Measurements from ENCODE around the gene NARF.
A peak's percentile ranks its signal among the peaks of the same experiment; 100 is the strongest.

The NARF gene

DNA sequence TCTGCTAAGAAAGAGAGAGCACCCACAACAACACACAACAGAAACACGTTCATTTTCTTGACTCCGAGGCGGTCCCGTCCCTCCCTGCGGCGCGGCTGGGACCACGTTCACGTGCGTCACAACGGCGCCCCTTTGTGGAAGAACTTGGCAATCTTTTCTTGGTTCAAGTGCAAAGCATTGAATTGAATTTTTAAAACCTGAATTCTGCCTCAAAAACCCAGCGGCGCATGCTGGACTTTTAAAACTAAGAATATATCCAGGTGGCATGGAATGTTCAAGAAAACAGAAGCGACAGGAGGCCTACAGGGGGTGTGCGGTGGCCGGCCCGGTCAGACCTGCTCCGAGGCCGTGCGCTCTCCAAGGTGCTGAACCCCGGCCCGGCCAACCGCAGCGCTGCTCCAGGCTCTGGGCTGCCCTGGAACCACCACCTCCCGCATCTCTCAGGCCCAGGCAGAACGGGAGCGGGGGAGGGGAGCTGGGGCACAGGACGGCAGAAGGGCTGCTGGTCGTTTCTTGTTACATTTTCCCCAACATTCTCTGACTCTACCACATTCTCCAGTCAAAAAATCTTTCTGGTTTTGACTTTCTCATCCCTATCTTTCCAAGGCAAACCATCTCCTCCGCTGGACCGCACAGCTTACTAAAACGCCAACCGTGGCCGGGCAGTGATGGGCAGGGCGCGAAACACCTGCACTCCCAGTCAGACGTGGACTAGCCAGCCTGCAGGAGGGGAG, 43.8 kb upstream of the NARF start:
- TF ChIP-seq, protein P1, sequence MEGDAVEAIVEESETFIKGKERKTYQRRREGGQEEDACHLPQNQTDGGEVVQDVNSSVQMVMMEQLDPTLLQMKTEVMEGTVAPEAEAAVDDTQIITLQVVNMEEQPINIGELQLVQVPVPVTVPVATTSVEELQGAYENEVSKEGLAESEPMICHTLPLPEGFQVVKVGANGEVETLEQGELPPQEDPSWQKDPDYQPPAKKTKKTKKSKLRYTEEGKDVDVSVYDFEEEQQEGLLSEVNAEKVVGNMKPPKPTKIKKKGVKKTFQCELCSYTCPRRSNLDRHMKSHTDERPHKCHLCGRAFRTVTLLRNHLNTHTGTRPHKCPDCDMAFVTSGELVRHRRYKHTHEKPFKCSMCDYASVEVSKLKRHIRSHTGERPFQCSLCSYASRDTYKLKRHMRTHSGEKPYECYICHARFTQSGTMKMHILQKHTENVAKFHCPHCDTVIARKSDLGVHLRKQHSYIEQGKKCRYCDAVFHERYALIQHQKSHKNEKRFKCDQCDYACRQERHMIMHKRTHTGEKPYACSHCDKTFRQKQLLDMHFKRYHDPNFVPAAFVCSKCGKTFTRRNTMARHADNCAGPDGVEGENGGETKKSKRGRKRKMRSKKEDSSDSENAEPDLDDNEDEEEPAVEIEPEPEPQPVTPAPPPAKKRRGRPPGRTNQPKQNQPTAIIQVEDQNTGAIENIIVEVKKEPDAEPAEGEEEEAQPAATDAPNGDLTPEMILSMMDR (conservative IDR thresholded peaks at IDR 0.05; ENCODE audit: control insufficient read depth, insufficient read depth, low read depth, low read length), result peak; percentile 66
- no peak overlapping the region for H3K4me3 ChIP-seq (ENCODE audit: control insufficient read depth, low read depth, low read length)
- DNase-seq (ENCODE audit: low read depth), result peak; percentile 73

GRCh38 chr17:82415336-82415735, 43.2 kb upstream of the NARF start:
- DNase-seq (ENCODE audit: low read depth), result no peak
- TF ChIP-seq, protein P1 (conservative IDR thresholded peaks at IDR 0.05; ENCODE audit: control insufficient read depth, insufficient read depth, low read depth, low read length), result no peak
- no peak overlapping the region for H3K4me3 ChIP-seq (ENCODE audit: control insufficient read depth, low read depth, low read length)

GRCh38 chr17:82415786-82416185, 42.8 kb upstream of the NARF start:
- no peak for DNase-seq (ENCODE audit: low read depth)
- TF ChIP-seq, protein P1 (conservative IDR thresholded peaks at IDR 0.05; ENCODE audit: control insufficient read depth, insufficient read depth, low read depth, low read length), result no peak
- H3K4me3 ChIP-seq (ENCODE audit: control insufficient read depth, low read depth, low read length), result no peak overlapping the region

- H3K4me3 ChIP-seq (ENCODE audit: control insufficient read depth, low read depth, low read length), result no peak overlapping the region
- no peak for DNase-seq (ENCODE audit: low read depth)
- TF ChIP-seq, protein P1 (conservative IDR thresholded peaks at IDR 0.05; ENCODE audit: control insufficient read depth, insufficient read depth, low read depth, low read length), result no peak
Measured at GRCh38 chr17:82416264-82416663, 42.3 kb upstream of the NARF start.

DNA sequence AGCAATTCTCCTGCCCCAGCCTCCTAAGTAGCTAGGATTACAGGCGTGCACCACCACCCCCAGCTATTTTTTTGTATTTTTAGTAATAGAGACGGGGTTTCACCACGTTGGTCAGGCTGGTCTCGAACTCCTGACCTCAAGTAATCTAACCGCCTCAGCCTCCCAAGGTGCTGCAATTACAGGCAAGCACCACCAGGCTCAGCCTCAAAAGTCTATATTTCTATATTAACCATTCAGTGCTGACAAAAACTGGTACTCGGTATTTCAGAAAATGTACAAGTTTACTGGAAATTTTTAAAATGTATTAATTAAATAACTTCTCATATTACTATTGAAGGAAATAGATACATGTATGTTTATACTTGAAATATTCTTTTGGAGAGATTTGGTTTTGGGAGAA, 41.8 kb upstream of the NARF start:
- TF ChIP-seq, protein P1 (conservative IDR thresholded peaks at IDR 0.05; ENCODE audit: control insufficient read depth, insufficient read depth, low read depth, low read length), result peak; percentile 11
- no peak overlapping the region for H3K4me3 ChIP-seq (ENCODE audit: control insufficient read depth, low read depth, low read length)
- DNase-seq (ENCODE audit: low read depth), result no peak

DNA sequence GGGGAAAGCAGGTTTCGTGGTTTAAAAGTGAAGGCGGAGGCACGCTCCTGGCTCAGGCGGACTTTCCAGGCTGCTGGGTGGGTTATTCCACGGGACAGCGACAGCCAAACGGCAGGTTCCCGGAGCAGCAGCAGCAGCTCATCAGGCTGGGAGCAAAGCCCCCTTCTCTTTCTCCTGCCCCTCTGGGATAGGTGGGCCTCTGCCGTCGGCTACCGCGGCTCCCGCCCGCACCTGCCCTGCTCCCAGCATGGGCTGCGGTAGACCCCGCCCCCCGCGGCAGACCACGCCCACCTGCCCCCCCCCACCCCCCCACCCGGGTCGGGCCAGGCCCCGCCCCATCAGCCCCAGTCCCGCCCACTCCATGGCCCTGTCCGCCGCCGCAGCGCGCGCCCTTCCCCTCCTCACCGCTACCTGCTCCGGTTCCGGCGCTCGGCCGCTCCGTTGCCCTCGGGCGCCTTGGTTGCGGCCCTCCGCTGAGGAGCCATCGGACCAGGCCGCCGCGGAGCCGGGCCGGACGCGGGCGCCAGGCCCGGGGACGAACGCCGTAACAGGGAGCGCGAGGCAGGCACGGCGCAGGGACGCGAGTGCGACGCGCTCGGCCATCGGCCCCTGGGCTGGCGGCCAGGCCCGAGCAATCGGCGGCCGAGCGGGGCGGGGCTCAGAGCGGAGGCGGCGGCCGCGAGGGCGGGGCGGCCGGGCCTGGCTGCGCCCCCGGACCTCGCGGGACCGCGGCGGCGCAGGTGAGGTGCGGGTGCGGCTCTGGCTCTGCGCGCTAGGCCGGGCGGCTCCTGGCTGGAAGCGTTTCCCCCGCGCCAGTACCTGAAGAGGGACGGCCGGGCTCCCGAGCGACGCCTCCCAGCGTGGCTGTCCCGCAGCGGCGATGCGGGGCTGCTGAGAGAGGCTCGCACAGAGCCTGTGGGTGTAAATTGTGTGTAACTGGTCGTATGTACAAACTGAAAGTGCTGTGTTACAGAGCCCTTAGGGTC, 40.2 kb upstream of the NARF start, which contains the start of the genes HEXD and OGFOD3:
Gene HEXD (plus strand): TSS at position 347 of the 986 bp plus-strand sequence. CDS start 1,453 bp downstream, outside the sequence.
Gene OGFOD3 (minus strand): TSS at position 586 of the 986 bp plus-strand sequence. CDS start 101 bp downstream, at position 485.
- H3K4me3 ChIP-seq (ENCODE audit: control insufficient read depth, low read depth, low read length), result peak within 1 kb of the TSS; percentile 72
- DNase-seq (ENCODE audit: low read depth), result peak; percentile 68
- TF ChIP-seq, protein P1 (conservative IDR thresholded peaks at IDR 0.05; ENCODE audit: control insufficient read depth, insufficient read depth, low read depth, low read length), result no peak

Measured in fibroblast of mammary gland (primary cell).